GM10266 (cell line): ENCODE measurements around the gene MAPK8IP3.

ENCODE experiments used
- DNase-seq: peaks from one replicate; pipeline ENCODE4 v3.0.0; 2012; ENCODE audit errors: extremely low spot score
- TF ChIP-seq, protein P1 (sequence below): IDR thresholded peaks from 2 replicates; pipeline ENCODE4 v1.5.1; 2012; ENCODE audit warnings: mild to moderate bottlenecking, low read depth; ENCODE audit not compliant: control insufficient read depth, insufficient read depth; ENCODE audit errors: missing control alignments

The MAPK8IP3 gene

DNA sequence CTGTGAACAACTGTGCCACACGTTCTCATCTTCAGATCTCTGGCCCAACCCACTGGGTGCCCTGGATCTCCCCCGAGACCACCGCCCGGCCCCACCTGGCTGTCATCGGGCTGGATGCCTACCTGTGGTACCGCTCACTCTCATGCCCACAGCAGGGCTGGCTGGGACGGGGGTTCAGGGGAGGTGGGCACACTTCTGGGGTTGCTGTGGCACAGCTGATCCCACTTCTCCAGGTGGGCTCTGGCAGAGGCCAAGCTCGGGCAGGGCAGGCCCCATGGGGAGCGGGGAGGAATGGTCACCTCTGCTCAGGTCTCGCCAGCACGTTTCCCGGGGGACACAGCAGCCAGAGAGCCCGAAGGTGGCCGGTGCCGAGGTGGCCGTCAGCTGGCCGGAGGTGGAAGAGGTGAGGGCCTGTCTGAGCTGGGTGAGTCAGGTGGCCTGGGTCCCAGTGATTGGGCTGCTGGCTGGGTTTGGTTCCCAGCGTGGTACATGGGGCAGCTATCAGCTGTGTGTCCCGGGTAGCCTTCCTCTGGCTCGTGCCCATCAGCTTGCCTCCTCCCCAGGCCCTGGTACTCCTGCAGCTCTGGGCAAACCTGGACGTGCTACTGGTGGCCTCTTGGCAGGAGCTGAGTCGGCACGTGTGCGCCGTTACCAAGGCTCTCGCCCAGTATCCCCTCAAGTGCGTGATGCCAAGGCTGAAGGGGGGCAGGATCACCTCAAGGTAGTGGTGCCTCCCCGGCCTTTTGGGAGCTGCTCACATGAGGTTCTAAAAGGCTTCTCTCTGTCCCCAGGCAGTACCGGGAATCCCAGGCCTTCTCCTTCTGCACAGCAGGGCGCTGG, 69.2 kb downstream of the MAPK8IP3 start:
- TF ChIP-seq, protein P1, sequence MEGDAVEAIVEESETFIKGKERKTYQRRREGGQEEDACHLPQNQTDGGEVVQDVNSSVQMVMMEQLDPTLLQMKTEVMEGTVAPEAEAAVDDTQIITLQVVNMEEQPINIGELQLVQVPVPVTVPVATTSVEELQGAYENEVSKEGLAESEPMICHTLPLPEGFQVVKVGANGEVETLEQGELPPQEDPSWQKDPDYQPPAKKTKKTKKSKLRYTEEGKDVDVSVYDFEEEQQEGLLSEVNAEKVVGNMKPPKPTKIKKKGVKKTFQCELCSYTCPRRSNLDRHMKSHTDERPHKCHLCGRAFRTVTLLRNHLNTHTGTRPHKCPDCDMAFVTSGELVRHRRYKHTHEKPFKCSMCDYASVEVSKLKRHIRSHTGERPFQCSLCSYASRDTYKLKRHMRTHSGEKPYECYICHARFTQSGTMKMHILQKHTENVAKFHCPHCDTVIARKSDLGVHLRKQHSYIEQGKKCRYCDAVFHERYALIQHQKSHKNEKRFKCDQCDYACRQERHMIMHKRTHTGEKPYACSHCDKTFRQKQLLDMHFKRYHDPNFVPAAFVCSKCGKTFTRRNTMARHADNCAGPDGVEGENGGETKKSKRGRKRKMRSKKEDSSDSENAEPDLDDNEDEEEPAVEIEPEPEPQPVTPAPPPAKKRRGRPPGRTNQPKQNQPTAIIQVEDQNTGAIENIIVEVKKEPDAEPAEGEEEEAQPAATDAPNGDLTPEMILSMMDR: no peak
- DNase-seq: no peak

DNA sequence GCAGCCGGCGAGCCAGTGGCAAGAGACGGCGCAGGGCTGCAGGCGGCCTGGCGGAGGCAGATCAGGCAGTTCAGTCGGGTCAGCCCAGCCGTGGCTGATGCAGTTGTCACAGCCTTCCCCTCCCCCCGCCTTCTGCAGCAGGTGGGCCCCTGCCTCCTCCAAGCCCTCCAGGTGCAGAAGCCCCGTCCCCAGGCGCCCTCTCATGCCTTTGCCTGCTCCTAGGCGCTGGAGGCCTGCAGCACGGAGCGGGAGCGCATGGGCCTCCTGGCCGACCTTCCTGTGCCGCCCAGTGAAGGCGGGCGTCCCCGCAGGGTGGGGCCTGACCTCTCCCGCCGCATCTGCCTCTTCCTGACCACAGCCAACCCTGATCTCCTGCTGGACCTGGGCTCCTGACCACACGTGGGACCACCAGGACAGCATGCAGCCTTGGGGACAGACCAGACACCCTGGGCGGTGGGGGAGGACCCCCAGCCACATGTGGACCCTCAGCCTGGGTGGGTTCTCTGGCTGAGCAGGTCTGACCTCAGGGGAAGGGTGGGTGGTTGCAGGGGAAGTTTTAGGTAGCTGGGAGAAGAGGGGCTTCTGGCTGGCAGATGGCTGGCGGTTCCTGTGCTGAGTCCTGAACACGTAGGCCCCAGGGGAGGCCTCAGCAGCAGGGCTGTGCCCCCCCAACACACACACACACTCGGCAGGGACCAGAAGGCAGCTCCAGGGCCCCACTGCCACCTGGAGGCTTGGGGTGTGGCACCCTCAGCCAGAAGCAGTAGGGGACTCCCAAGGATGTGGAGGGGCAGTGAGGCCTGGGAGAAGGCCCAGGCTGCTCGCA, 70.1 kb downstream of the MAPK8IP3 start:
- no peak for DNase-seq
- TF ChIP-seq, protein P1: no peak

DNA sequence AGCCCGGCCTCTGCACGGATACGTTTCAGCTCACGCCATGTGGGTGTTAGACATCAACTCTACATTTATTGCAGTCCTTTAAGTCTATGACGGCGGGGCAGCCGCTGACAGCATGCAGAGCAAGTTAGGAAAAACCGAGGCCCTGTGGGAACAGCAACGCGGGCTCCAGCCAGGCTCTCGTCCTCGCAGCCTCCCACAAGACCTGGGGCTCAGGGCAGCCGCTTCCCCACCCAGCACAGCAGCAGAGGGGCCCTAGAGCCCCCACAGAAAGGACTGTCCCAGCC, 70.6 kb downstream of the MAPK8IP3 start:
- no peak for DNase-seq
- TF ChIP-seq, protein P1: no peak

DNA sequence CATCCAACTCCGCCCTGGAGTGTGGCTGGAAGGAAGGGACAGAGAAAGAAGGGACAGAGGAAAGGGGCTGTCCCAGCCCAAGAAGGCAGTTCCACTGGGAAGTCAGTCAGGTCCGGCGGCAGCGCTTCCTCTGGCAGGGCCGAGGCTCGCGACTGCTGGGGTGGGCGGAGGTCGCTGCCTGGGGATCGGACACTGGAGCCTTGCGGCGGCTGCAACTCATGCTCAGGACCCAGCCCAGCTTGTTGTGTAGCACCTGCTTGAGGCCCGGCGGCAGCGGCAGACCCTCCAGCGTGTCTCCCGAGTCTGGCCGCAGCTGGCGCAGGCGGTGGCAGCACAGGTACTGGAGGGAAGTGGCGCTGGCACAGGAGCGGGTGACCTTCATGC, 71.0 kb downstream of the MAPK8IP3 start:
- DNase-seq: no peak
- TF ChIP-seq, protein P1: no peak

DNA sequence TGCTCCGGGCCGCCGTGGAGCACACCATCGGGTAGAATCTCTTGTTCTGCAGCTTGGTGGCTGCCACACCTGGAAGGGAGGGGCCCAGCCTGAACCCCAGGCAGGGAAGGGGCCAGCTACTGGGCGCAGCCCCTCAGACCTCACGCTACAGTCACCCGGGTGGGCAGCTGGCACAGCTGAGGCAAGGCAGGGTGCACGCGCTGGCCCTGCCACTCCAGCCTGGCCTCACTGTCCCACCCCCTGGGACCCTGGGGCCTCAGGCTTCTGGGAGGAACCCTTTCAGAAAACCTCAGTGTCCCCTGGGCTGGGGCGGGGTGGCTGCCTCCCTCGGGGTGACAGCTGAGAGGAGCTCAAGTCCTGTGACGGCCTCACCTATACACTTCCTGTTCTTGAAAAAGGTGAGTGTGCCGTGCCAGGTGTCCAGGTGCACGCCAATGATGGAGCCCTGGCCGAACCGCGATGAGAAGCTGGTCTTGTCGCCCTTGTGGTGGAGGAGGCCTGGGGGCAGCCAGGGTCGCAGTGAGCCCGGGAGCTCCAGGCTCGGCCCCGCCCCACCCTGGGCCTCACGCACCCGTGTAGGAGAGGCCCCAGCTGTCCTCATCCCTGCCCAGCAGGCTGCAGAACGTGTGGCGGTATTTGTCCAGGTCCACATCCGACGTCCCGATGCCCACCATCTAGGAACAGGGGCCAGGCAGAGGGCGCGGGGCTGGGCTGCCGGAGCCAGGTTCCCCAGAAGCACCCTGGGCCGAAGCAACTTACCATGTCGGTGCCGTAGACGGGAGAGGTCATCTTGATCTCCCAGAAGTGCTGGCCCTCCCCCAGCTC, 71.6 kb downstream of the MAPK8IP3 start:
- TF ChIP-seq, protein P1: no peak
- no peak for DNase-seq

DNA sequence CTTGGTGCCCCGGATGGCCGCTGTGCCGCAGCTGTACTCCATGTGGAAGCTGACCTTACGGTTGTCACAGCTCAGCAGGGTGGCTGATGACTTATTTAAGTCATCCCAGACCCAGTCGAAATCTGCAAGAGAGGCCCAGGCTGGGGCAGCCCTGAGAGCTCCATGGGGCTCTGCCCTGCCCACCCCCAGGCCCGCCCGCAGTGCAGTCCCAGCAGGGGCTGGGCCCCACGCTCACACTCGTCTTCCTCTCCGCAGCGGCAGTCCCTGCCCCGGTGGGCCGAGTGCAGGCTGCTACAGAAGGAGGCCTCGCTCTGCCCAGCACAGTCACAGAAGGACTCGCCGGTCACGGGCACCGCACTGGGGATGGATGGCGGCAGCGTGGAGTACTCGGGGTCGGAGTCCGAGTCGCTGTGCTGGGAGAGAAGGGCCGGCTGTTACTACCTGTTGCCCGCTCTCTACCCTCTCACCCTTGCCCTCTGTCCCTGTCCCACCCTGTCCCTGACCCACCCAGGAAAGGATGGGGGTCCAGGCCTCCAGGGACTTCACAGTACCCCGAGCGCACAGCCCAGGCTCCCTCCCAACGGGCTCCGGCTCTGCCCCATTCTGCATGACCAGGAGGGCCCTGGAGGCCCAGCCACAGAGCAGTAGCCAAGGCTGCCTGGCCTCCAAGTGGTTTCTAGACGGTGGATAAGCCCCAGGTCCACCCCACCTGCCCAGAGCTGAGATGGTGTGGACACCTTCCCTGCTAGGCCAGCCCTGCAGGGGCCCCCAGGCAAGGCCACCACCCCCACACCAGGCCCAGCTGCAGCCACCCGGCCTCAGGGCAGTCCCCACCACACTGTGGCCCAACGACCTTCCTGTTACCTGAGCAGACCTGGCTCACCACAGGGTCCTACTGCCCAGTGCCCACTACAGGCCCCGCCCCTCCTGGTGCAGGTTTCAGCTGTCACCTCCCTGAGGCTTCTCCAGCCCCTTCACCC, 72.5 kb downstream of the MAPK8IP3 start:
- TF ChIP-seq, protein P1: no peak
- DNase-seq: no peak
